GM13977 (cell line): ENCODE data around the gene DHCR24.

Source experiments
- DNase-seq: peaks from one replicate; pipeline ENCODE4 v3.0.0; 2012; ENCODE audit warnings: low spot score
- CTCF ChIP-seq: IDR thresholded peaks from 2 replicates; pipeline ENCODE4 v1.5.1; 2012; ENCODE audit warnings: mild to moderate bottlenecking, control low read depth; ENCODE audit not compliant: insufficient read depth; ENCODE audit errors: extremely low read depth, missing control alignments
- in situ Hi-C: fragments of 300-500 bp; cut with MboI; formaldehyde crosslinking; loops from one replicate; pipeline ENCODE4 v1.12.0; 2022; ENCODE audit warnings: low sequenced_read_pairs, low pct_unique_long_range_greater_than_20kb, mixed read lengths, inconsistent platforms; ENCODE audit not compliant: unreplicated experiment

Gene DHCR24

DNA sequence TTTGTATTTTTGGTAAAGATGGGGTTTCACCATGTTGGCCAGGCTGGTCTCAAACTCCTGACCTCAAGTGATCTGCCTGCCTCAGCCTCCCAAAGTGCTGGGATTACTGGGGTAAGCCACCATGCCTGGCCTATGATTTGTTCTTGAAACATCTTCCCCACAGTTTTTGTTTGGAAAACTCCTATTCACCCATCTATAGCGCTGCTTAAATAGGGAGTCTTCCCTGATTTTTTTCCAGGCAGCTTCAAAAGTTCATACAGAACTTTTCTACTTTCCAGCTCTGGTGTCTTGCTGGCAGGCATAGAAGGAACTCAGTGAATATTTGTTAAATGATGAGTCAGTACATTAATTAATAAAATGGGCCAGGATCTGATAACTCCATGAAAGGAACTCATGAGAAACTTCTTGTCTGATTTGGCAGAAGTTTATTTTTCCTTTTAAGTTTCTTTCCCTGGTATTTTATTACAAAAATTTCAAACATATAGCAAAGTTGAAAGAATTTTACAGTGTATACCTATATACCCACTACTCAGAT lies 52.9 kb downstream of the DHCR24 start:
- no peak for DNase-seq
- in situ Hi-C loops = no loop called here
- no peak for TF ChIP-seq CTCF

- DNase-seq = no peak
- no peak for TF ChIP-seq CTCF
- in situ Hi-C loops = no loop called here
These were observed 53.9 kb downstream of the DHCR24 start for GRCh38 chr1:54833121-54833520.

- no peak for DNase-seq
- no peak for TF ChIP-seq CTCF
- in situ Hi-C loops = no loop called here
These were observed 60.7 kb downstream of the DHCR24 start for GRCh38 chr1:54826226-54826816.

- no peak for TF ChIP-seq CTCF
- in situ Hi-C loops = no loop called here
- DNase-seq = no peak
These were observed 61.3 kb downstream of the DHCR24 start for GRCh38 chr1:54825696-54826095.

DNA sequence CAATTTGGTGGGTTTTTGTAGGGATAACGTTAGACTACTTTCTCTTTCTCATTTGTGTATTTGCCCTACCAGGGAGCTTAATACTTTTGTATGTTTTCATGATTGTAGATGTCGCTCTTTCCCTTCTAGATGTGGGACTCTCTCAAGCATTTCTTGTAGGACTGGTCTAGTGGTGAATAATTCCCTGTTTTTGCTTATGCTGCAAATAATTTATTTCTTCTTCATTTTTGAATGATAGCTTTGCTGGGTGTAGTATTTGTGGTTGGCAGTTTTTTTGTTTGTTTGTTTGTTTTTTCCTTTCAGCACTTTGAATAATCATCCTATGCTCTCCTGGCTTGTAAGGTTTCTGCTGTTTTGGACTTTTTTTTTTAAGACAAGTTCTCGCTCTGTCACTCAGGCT lies 63.3 kb downstream of the DHCR24 start:
- no peak for TF ChIP-seq CTCF
- in situ Hi-C loops = no loop called here
- DNase-seq = no peak

GRCh38 chr1:54819733-54820132 lies 67.3 kb downstream of the DHCR24 start:
- in situ Hi-C loops = loop anchor here (10.0 kb wide), 1 partner anchor 155 kb away; no protein-coding TSS in a partner anchor

More at GRCh38 chr1:54819733-54820132, 67.3 kb downstream of the DHCR24 start:
- TF ChIP-seq CTCF = no peak
- DNase-seq = no peak
